Activated naive CD8-positive, alpha-beta T cell treated with anti-CD3 and anti-CD28 coated beads, Interleukin-2, amount 50 U/mL, for 16 hours (primary cell): Measurements from ENCODE around the gene KAZALD1.
A peak's percentile ranks its signal among the peaks of the same experiment; 100 is the strongest.

Experiments
- DNase-seq: peaks from one replicate; pipeline ENCODE4 v3.0.0-alpha.2; 2020; ENCODE audit warnings: low read depth, low spot score

The KAZALD1 gene

GRCh38 chr10:101066896-101067355 is 5.1 kb downstream of the KAZALD1 start:
- DNase-seq = no peak

- DNase-seq = peak; percentile 52
These were observed 5.7 kb downstream of the KAZALD1 start for GRCh38 chr10:101067356-101068083.

- DNase-seq = no peak
These were observed 7.7 kb downstream of the KAZALD1 start for GRCh38 chr10:101069441-101069840.

GRCh38 chr10:101070098-101070497 is 8.3 kb downstream of the KAZALD1 start:
- no peak for DNase-seq

GRCh38 chr10:101071267-101071884 is 9.6 kb downstream of the KAZALD1 start:
- no peak for DNase-seq

GRCh38 chr10:101071885-101072433 is 10.2 kb downstream of the KAZALD1 start:
- DNase-seq = no peak

- DNase-seq = no peak
These were observed 11.1 kb downstream of the KAZALD1 start for GRCh38 chr10:101072923-101073322.

- no peak for DNase-seq
These were observed 11.8 kb downstream of the KAZALD1 start for GRCh38 chr10:101073631-101074030.

- DNase-seq = no peak
These were observed 14.0 kb downstream of the KAZALD1 start for GRCh38 chr10:101075775-101076174.

GRCh38 chr10:101076630-101077029 is 14.8 kb downstream of the KAZALD1 start:
- DNase-seq = no peak

GRCh38 chr10:101079874-101080273 is 18.1 kb downstream of the KAZALD1 start:
- no peak for DNase-seq

- no peak for DNase-seq
These were observed 19.4 kb downstream of the KAZALD1 start for GRCh38 chr10:101080933-101081931.

GRCh38 chr10:101085846-101086245 is 24.1 kb downstream of the KAZALD1 start:
- DNase-seq = no peak

GRCh38 chr10:101087376-101087775 is 25.6 kb downstream of the KAZALD1 start:
- no peak for DNase-seq

- no peak for DNase-seq
These were observed 26.2 kb downstream of the KAZALD1 start for GRCh38 chr10:101087965-101088364.

- no peak for DNase-seq
These were observed 27.9 kb downstream of the KAZALD1 start for GRCh38 chr10:101089520-101090299.

- no peak for DNase-seq
These were observed 28.8 kb downstream of the KAZALD1 start for GRCh38 chr10:101090597-101090996.

- no peak for DNase-seq
These were observed 29.9 kb downstream of the KAZALD1 start for GRCh38 chr10:101091546-101092290.

- DNase-seq = no peak
These were observed 31.1 kb downstream of the KAZALD1 start for GRCh38 chr10:101092881-101093354.
